SU-DHL-6 (cell line): ENCODE measurements around the gene RIPK3.

Experiments
- H2AFZ ChIP-seq: fragments of 200-600 bp; sonication (generic); 2 replicates; pipeline ENCODE4 v1.6.1; 2014; ENCODE audit warnings: low read depth, mild to moderate bottlenecking, moderate library complexity, mixed read lengths, antibody characterized with exemption, low read length; ENCODE audit not compliant: severe bottlenecking
- H3F3A ChIP-seq: fragments of 200-600 bp; shearing (Covaris generic); 2 replicates; pipeline ENCODE4 v1.6.0; 2016; ENCODE audit warnings: antibody characterized with exemption, mild to moderate bottlenecking; ENCODE audit not compliant: insufficient read depth
- H3K27ac ChIP-seq: fragments of 200-600 bp; sonication (generic); 2 replicates; pipeline ENCODE4 v1.5.1; 2016; ENCODE audit warnings: low read depth, mild to moderate bottlenecking, low read length, moderate library complexity, mixed read lengths
- H3K27me3 ChIP-seq: fragments of 200-600 bp; sonication (generic), shearing (Covaris generic); 2 replicates; pipeline ENCODE4 v1.6.0; 2014; ENCODE audit warnings: mild to moderate bottlenecking, low read length
- H3K36me3 ChIP-seq: fragments of 200-600 bp; sonication (generic); 2 replicates; pipeline ENCODE4 v1.6.1; 2014; ENCODE audit warnings: mild to moderate bottlenecking, low read length, mixed read lengths
- H3K4me2 ChIP-seq: fragments of 300-600, 200-600 bp; shearing (Covaris generic), sonication (generic); 2 replicates; pipeline ENCODE4 v1.6.0; 2014; ENCODE audit warnings: low read length, low read depth, mild to moderate bottlenecking; ENCODE audit not compliant: poor library complexity, severe bottlenecking
- H3K4me3 ChIP-seq: fragments of 200-600 bp; sonication (generic); 2 replicates; pipeline ENCODE4 v1.5.1; 2014; ENCODE audit warnings: antibody characterized with exemption, low read length, mild to moderate bottlenecking, mixed read lengths; ENCODE audit not compliant: insufficient read depth, poor library complexity, severe bottlenecking
- H3K79me2 ChIP-seq: fragments of 200-600 bp; sonication (generic); 2 replicates; pipeline ENCODE4 v1.6.1; 2014; ENCODE audit warnings: mild to moderate bottlenecking, low read length, moderate library complexity; ENCODE audit not compliant: insufficient read depth
- H3K9ac ChIP-seq: fragments of 200-600 bp; sonication (generic); 2 replicates; pipeline ENCODE4 v1.7.0; 2014; ENCODE audit warnings: mild to moderate bottlenecking, low read length
- H3K9me2 ChIP-seq: fragments of 200-600 bp; sonication (generic); replicated peaks from 2 replicates; pipeline ENCODE4 v1.6.1; 2014; ENCODE audit warnings: low read length; ENCODE audit not compliant: insufficient read depth
- H3K9me3 ChIP-seq: fragments of 200-600 bp; sonication (generic); 2 replicates; pipeline ENCODE4 v1.6.1; 2014; ENCODE audit warnings: low read length, mixed read lengths; ENCODE audit not compliant: insufficient read depth
- H4K20me1 ChIP-seq: fragments of 200-600 bp; sonication (generic); 2 replicates; pipeline ENCODE4 v1.6.1; 2014; ENCODE audit warnings: low read depth, mild to moderate bottlenecking, antibody characterized with exemption, low read length, moderate library complexity, mixed read lengths
- EZH2phosphoT487 ChIP-seq: fragments of 200-600 bp; sonication (generic), shearing (Covaris generic); conservative IDR thresholded peaks from 2 replicates; pipeline ENCODE4 v1.6.1; 2018; ENCODE audit warnings: mild to moderate bottlenecking, antibody characterized with exemption, low read length, moderate library complexity, mixed read lengths
- TF ChIP-seq, protein P1 (sequence below): fragments of 200-600 bp; sonication (generic); IDR thresholded peaks from one replicate; pipeline ENCODE4 v1.5.1; 2017; ENCODE audit warnings: antibody characterized with exemption, mild to moderate bottlenecking, low read length, moderate library complexity; ENCODE audit not compliant: insufficient read depth, poor library complexity, severe bottlenecking

RIPK3 gene

DNA sequence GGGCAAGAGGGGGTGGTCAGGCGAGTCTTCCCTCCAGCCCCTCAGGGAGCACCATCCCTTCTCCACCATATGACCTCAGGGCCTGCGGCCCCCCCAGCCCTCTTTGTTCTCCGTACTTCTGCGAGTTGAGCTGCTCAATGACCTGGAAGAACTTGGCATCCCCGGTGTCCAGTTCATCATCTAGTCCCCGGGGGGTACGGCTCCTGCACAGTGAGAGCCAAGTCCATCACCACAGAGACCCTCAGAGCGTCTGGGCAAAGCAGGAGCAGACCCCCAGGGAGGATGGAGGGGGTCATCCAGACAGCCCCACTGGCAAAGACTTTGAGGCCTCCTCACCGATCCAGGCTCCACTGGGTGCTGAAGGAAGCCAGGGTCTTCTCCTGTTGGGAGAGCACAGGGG is 13.8 kb downstream of the RIPK3 start:
- TF ChIP-seq, protein P1, sequence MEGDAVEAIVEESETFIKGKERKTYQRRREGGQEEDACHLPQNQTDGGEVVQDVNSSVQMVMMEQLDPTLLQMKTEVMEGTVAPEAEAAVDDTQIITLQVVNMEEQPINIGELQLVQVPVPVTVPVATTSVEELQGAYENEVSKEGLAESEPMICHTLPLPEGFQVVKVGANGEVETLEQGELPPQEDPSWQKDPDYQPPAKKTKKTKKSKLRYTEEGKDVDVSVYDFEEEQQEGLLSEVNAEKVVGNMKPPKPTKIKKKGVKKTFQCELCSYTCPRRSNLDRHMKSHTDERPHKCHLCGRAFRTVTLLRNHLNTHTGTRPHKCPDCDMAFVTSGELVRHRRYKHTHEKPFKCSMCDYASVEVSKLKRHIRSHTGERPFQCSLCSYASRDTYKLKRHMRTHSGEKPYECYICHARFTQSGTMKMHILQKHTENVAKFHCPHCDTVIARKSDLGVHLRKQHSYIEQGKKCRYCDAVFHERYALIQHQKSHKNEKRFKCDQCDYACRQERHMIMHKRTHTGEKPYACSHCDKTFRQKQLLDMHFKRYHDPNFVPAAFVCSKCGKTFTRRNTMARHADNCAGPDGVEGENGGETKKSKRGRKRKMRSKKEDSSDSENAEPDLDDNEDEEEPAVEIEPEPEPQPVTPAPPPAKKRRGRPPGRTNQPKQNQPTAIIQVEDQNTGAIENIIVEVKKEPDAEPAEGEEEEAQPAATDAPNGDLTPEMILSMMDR, result no peak
- no peak for TF ChIP-seq EZH2phosphoT487
- H4K20me1 ChIP-seq, result no peaks in the 10 kb centered on the region
- no peak overlapping the region for H3K4me2 ChIP-seq
- no peaks in the 10 kb centered on the region for H3K36me3 ChIP-seq
- H3K79me2 ChIP-seq, result no peaks in the 10 kb centered on the region
- no peak overlapping the region for H3K4me3 ChIP-seq
- H3K27me3 ChIP-seq, result no peaks in the 10 kb centered on the region
- no peak overlapping the region for H3K27ac ChIP-seq
- H3K9ac ChIP-seq, result no peak overlapping the region
- H3K9me3 ChIP-seq, result no peaks in the 10 kb centered on the region
- H3K9me2 ChIP-seq, result no peaks in the 10 kb centered on the region
- no peaks in the 10 kb centered on the region for H3F3A ChIP-seq
- no peak overlapping the region for H2AFZ ChIP-seq

DNA sequence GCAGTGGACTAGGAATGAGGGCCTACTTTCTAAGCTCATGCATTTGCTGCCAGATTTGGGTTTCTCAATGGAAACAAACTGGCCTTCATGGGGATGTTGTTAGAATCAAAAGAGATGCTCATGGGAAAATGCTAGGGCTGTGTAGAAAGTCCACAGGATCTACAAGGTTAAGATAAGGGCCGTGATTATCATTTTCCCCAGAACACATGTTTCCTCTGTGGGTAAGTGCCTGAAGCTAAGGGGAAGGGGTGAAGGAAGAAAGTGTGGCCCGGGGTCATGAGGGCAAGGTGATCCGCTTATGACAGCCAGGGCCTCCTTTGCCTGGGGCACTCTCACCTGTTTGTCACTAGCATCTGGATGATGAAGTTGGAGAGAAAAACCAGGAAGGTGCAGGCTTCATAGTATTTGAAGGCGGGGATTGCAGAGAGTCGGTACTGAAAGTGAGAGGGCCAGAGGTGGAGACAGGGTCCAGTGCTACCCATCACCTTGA is 14.7 kb downstream of the RIPK3 start:
- Histone ChIP-seq H3K9me2 (no peaks in the 10 kb centered on the region), H3K27ac (no peak overlapping the region), H3K36me3 (no peaks in the 10 kb centered on the region), H2AFZ (no peak overlapping the region), H3K4me2 (no peak overlapping the region), H3F3A (no peaks in the 10 kb centered on the region), H4K20me1 (no peaks in the 10 kb centered on the region), H3K9me3 (no peaks in the 10 kb centered on the region), H3K27me3 (no peaks in the 10 kb centered on the region), H3K79me2 (no peaks in the 10 kb centered on the region), H3K4me3 (no peak overlapping the region), H3K9ac (no peak overlapping the region)
- TF ChIP-seq, protein P1, result no peak
- TF ChIP-seq EZH2phosphoT487, result no peak

DNA sequence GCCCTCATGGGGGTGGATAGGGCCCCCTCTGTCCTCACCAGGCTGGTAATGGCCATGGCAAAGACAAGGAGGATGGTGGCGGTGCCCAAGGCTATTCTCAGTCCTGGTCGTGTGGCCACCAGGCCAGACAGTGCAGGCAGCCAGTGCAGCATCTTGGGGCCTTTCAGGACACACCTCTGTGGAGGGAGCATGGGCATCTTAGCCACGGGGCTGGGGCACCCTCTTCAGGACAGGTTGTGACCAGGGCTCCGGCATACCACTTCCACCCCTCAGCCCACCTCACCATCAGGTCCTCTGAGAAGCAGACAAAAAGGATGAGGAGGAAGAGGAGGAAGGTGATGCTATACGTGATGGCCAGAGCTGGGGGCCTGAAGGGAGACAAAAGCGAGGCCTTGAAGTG is 15.8 kb downstream of the RIPK3 start:
- Histone ChIP-seq H3K36me3 (no peaks in the 10 kb centered on the region), H3K27ac (no peak overlapping the region), H4K20me1 (no peaks in the 10 kb centered on the region), H3F3A (no peaks in the 10 kb centered on the region), H3K9me2 (no peaks in the 10 kb centered on the region), H3K79me2 (no peaks in the 10 kb centered on the region), H2AFZ (no peak overlapping the region), H3K27me3 (no peaks in the 10 kb centered on the region), H3K4me3 (no peak overlapping the region), H3K9ac (no peak overlapping the region), H3K4me2 (no peak overlapping the region), H3K9me3 (no peaks in the 10 kb centered on the region)
- TF ChIP-seq, protein P1, result no peak
- no peak for TF ChIP-seq EZH2phosphoT487

DNA sequence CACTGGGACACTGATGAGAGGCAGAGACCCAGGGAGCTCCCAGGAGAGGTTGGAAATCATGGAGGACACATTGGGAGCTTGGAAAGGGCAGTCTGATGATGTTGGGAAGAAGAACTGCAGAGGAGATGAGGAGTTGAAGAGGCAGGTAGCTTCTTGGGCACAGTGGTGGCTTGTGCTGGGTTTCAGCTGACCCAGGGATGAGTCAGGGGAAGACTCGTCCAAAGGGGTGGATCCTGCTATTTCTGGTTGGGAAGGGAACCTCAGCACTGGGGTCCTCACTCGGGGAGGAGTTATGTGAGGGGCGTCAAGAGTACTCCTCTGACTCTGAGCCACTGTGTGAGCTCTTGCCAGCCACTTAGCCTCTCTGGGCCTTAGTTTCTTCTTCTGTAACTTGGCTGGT is 16.4 kb downstream of the RIPK3 start:
- no peaks in the 10 kb centered on the region for H3K36me3 ChIP-seq
- no peak overlapping the region for H3K9ac ChIP-seq
- no peak for TF ChIP-seq EZH2phosphoT487
- TF ChIP-seq, protein P1, result no peak
- H4K20me1 ChIP-seq, result no peaks in the 10 kb centered on the region
- H3F3A ChIP-seq, result no peaks in the 10 kb centered on the region
- H3K27ac ChIP-seq, result no peak overlapping the region
- H3K27me3 ChIP-seq, result no peaks in the 10 kb centered on the region
- no peaks in the 10 kb centered on the region for H3K9me2 ChIP-seq
- H2AFZ ChIP-seq, result no peak overlapping the region
- H3K4me3 ChIP-seq, result no peak overlapping the region
- no peak overlapping the region for H3K4me2 ChIP-seq
- no peaks in the 10 kb centered on the region for H3K79me2 ChIP-seq
- H3K9me3 ChIP-seq, result no peaks in the 10 kb centered on the region
